ENCODE results near the gene CCER1.
"Not testable (repeated sequence)": the region's sequence is repeated elsewhere in the genome, so short reads cannot be mapped to it uniquely, and the experiment has no call there.

CCER1 gene

DNA sequence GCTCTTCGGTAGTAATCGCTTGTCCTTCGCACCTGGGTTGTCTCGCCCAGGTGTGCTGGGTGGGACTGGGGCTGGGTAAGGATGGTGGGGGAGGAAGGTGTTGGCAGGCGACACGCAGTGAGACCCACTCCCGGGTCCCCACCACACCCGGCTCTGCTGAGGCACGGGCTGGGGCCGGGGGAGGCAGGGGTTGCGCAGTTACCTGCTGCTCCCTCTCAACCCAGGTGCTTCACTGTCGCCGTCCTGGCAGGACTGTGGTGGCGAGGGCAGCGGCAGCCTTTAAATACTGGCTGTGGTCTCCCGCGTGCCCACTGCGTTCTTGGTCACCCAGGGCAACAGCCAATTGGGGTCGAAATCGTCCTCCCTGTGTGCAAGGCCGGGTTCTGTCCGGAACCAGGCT, at the start of gene CCER1:
CCER1 (minus strand) TSS at position 256 of the 400 bp plus-strand sequence. CDS start 434 bp downstream, outside the sequence.
- no peak for DNase-seq

DNA sequence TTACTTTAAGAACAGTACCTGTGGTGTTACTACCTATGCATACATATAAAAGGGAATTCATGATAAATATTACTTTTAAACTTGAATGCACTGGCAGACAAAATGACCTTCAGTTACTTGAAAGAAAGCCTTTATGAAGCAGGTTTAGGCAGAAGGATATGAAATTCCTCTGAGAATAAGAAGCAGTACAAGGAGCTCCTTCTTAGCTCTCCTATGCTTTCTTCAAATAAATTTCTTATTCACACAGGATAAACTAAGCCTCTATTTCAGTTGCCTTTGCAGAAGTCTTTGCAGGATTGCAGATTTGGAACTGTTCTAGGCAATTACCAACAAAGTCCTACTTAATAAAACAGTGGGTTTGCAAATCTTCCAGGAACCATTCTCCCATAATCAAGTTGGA, 48.8 kb upstream of the CCER1 start:
- DNase-seq, result no peak

GRCh38 chr12:91001306-91001705, 46.3 kb upstream of the CCER1 start:
- DNase-seq, result no peak

DNA sequence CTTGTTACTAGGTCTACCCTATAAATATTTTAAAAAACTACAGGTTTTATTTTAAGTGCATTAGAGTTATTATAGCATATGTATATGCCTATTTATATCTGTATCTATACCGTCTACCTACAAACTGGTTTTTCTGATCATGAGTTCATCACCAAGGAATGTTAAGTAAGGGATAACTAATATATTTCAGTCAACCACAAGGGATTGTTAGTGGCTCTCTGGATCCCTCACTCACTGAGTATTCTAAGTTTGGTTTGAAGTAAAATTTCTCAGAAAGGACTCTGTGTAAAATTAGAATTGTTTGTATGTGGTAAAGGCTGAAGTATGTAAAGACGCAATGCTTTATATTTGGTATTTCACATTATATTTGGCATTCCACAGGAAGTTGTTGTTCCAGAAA, 45.0 kb upstream of the CCER1 start:
- peak; percentile 78 for DNase-seq

DNA sequence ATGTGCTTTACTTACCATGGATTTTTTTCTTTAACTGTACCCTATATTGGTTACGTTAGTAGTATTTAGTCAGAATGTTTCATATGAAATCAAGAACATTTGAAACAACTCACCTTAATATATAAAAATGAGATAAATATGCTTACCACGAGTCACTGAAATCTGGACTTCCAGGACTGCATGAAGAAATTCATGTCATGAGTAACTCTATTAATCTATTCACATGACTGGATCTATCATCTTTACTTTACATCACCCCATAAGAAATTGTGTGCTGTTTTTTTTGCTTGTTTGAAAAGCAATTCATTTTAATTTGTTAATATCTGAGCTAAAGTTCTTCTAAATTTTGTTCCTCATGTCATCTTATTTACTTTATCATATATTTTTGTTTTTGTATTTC, 44.6 kb upstream of the CCER1 start:
- DNase-seq, result peak; percentile 43

- no peak for DNase-seq
These were observed 40.0 kb upstream of the CCER1 start for GRCh38 chr12:90995010-90995409.

DNA sequence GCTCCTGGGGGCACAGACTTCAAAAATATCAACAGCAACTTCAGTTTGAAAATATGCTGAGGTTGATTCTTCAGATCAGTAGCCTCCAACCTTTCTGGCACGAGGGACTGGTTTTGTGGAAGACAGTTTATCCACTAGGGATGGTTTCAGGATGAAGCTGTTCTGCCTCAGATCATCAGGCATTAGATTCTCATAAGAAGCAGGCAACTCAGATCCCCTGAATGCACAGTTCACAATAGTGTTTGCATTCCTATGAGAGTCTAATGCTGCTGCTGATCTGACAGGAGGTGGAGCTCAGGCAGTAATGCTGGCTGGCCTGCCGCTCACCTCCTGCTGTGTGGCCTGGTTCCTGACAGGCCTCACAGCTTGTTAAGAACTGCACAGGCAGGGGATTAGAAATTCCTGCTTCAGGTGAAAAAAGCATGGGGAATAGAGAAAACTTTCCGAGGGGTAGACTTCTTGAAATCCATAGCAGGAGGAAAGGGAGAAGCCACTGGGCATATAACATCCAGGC, 37.0 kb upstream of the CCER1 start:
- no peak for DNase-seq

DNA sequence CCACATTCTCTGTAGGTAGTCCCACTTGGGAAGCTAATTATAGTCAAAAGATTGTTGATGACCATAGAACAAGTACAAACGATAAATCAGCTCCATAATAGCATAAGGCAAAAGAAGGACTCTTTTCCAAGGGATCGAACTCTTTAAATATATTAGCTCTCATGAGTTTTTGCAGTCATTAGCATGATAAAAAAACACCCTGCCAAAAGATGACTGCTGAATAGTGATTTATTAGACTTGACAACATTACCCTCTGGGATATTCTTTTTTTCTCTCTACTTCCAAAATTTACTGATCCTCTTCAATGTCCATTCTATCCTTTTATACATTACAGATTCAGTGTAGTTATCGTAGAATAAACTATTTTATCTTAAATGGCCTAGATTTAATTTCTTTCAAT, 35.6 kb upstream of the CCER1 start:
- no peak for DNase-seq

DNA sequence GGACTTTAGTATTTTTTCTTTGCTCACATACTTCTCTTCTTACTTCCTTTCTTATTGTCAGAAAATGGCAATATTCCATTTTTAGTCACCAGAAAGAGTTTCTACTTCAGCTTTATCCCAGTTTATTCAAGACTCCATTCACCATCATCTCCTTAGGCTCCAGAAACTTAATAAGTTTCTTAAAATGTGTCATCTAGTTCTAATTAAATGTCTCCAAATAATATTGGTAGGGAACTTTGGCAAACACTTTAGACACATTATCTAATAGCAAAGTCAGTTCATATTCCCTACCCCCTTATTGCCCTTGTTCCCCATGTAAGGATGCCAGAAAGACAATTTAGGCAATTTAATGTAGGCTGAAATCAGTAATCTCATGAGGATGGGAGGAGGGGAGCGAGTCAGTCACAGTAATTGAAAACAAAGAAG, 34.7 kb upstream of the CCER1 start:
- DNase-seq, result no peak

DNA sequence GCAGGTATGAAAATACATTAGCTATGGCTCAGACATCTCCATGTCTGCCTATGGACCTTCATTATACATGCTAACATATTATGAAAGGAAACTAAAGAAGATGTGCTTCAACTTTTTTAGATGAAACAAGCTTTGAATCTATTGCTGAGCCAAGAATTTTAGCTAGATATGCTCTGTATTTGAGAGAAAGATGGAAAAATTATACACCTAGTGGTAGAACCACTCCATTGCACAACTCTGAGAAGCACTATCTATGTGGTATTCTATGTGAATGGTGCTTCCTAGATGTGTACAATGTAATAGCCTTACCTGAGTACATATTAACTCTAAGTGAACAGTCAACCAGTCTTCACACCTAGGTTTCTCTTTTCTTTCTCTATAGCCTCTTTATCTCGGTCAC, 32.5 kb upstream of the CCER1 start:
- no peak for DNase-seq

DNA sequence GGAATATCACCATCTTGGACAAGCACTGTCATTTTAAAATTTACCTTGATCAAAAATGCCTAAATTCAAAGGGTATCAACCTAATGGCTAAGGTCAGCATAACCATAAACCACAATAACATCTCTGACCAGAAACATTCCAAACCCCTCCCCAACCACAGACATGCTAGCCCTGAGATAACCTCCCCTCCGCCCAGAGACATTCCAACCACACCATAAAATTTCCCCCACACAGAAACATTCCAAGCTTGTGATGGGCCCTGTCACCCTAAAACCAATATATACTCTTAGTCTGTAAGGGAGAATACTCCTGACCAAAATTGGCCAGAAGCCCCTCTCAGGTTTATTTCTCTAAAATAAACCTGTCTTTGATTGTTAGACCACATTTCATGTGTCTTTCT, 32.1 kb upstream of the CCER1 start:
- peak; percentile 76 for DNase-seq

DNA sequence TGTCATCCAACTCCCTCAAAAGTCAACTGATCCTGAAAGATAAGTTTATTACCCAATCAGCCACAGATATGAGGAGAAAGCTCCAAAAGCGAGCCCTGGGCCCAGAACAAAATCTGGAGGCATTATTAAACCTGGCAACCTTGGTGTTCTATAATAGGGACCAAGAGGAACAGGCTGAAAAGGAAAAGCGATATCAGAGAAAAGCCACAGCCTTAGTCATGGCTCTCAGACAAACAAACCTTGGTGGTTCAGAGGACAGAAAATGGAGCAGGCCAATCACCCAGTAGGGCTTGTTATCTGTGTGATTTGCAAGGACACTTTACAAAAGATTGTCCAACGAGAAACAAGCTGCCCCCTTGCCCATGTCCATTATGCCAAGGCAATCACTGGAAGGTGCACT, 30.4 kb upstream of the CCER1 start:
- DNase-seq, result not testable (repeated sequence)

GRCh38 chr12:90984114-90984513, 29.1 kb upstream of the CCER1 start:
- no peak for DNase-seq

DNA sequence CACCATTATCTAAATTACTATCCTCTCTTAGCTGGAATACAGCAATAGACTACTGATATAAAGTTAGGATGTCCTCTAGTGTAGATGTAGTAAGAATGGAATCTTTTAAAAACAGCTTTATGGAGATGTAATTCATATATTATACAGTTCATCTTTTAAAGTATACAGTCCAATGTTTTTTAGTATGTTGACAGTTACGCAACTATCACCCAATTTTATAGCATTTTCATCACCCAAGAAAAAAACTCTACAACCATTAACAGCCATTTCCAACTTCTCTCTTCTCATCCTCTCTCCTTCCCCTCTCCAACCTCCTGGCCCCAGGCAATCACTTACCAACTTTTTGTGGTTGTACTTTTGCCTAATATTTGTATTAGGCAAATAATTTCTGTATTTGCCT, 27.2 kb upstream of the CCER1 start:
- no peak for DNase-seq

GRCh38 chr12:90979951-90980350, 25.0 kb upstream of the CCER1 start:
- peak; percentile 61 for DNase-seq

DNA sequence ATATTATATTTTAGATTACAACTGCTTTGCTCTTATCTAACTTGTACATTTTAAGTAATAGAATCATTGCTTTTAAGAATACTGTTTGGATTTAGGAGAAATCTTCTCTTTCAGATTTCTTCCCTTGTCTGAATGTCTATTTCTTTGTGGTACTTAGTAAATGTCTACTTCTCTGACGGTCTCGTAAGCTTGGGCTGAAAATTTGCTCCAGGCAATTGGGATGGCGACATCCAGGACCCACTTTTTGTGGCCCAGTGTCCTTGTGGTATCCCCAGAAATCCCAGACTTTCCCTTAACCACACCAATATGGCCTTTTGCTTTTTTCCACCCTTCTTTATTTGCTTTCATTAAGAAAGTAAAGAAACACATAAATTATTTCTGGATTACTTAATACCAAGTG, 24.0 kb upstream of the CCER1 start:
- no peak for DNase-seq

DNA sequence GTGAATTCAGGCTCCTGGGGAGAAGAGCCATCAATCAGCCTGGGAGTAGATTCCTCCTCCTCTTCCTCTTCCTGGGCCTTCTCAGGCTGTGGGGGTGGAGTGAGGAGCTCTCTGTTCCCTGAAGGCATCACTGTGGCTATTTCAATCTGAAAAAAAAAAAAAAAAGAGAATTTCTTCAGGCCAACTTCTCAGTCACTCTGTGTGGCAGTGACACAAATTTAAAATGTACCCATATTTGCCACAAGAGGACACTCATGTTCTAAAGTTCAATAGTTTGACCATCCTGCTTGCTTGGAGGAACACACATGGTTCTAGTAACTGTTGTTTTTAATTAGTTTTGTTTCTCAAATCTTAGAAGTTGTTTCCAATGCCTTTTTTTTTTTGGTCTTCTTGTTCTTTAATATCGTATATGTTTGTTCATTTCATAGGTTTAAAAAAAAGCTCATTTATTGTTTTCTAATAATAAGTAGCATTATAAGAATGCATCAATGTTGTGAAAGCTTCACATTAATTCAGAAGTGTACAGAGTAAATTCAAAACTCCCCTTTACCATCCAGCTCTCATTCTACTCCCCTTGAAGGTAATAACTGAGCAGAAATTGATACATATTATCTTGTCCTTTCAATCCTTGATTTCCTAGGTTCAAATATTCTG, 23.3 kb upstream of the CCER1 start:
- DNase-seq, result peak; percentile 81

- DNase-seq, result no peak
These were observed 22.2 kb upstream of the CCER1 start for GRCh38 chr12:90977224-90977623.

DNA sequence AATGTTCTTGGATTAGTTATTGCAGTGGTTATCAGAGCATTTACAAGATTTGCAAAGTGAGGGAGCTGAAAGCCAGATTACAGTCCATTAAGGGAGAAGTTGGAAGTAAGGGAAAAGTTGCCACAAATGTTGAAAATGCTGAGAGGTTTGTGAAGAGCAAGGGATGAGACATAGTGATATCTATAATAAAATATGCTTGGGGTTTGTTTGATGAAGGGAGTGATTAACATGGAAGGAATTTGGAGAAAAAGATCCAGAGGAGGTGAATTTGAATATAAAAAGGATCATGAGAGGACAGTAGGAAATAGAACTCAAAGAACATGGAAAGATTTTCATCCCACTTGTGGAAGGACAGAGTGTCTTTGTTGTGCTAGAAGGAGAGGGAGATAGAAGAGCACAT, 19.3 kb upstream of the CCER1 start:
- DNase-seq, result peak; percentile 84

- peak; percentile 41 for DNase-seq
These were observed 17.2 kb upstream of the CCER1 start for GRCh38 chr12:90972226-90972625.

GRCh38 chr12:90970911-90971310, 15.9 kb upstream of the CCER1 start:
- DNase-seq, result no peak

DNA sequence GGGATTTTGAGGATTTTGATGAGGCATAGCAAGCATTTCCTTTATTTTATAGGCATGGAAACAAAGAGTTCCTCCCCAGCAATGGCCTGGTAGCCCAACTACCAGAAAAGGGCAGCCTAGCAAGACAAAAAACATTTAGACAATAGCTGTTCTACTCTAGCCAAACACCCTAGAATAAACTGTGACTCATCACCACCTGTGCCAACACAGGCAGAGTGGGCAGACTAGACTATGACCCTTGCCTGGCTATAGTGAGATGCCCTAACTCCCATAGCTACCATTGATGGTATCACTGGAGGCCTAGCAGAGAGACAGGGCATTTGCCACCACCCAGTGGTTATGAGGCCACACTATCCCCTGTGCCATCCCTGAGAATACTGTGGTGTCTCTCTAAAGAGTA, 15.5 kb upstream of the CCER1 start:
- DNase-seq, result no peak

GRCh38 chr12:90969851-90970250, 14.9 kb upstream of the CCER1 start:
- DNase-seq, result no peak

DNA sequence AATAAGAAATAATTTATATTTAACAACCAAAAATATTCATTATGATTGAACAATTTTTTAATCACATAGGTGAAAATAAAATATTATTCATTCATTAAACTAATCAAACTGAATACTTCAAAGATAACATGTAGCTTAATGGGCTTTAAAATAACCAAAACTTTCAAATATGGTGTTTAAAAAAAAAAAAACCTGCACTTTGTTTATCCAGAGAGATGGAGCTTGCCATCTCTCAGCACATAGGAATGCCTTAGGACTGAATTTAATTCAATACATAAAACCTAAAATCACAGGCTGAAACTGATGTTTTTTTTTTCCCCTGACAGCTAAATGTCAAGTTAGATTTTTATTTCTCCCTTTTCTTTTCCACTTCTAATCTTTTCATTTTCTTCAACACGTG, 14.4 kb upstream of the CCER1 start:
- no peak for DNase-seq

DNA sequence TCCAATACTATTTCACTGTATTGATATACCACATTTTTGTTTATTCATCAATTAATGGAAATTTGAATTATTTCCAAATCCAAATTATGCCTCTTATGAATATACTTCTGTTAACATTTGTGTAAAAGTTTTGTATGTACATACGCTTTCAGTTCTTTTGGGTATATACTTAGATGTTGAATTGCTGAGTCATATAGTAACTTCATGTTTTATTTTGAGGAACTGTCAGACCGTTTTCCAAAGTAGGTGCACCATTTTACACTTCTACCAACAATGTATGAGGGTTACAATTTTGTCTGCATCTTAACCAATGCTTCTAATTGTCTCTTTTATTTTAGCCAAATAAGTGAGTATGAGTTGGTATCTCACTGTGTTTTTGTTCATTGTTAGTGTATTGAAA, 10.2 kb upstream of the CCER1 start:
- no peak for DNase-seq
